Activated T-cell treated with anti-CD3 and anti-CD28 coated beads, Interleukin-2, amount 50 U/mL, for 72 hours (primary cell): ENCODE data around the gene CHMP2B. TPM values are rescaled to one million over a fixed set of nuclear protein-coding genes. Genes with fewer than 3 reads are reported as not detected.

ENCODE experiments used
- ATAC-seq, 2 donors: fragments of 150-1000 bp; cut with Tn5 transposase; replicated peaks in 1 of 2; 2 replicates each; pipeline ENCODE4 v1.10.0; 2021; ENCODE audit warnings: moderate library complexity in 2 of 2, mild to moderate bottlenecking in 1 of 2
- DNase-seq, 2 donors: peaks; one replicate each; pipeline ENCODE4 v3.0.0; 2021 to 2022; ENCODE audit warnings: mixed read lengths in 1 of 2
- H3K27ac Mint-ChIP-seq: one replicate; pipeline ENCODE4 v1.8.0; 2022; ENCODE audit warnings: mild to moderate bottlenecking, moderate library complexity, mixed read lengths
- H3K27me3 Mint-ChIP-seq: one replicate; pipeline ENCODE4 v1.8.0; 2022; ENCODE audit warnings: low read depth, mixed read lengths
- H3K36me3 Mint-ChIP-seq, 2 donors: one replicate each; pipeline ENCODE4 v1.8.0; 2022; ENCODE audit warnings: mixed read lengths in 2 of 2, mild to moderate bottlenecking in 1 of 2; ENCODE audit not compliant: insufficient read depth in 2 of 2
- H3K4me1 Mint-ChIP-seq: one replicate; pipeline ENCODE4 v1.8.0; 2022; ENCODE audit warnings: low read depth, mixed read lengths
- H3K4me3 Mint-ChIP-seq, 2 donors: one replicate each; pipeline ENCODE4 v1.8.0; 2022; ENCODE audit warnings: mild to moderate bottlenecking in 2 of 2, mixed read lengths in 2 of 2, moderate library complexity in 2 of 2
- H3K9me3 Mint-ChIP-seq, 2 donors: one replicate each; pipeline ENCODE4 v1.8.0; 2022; ENCODE audit warnings: mixed read lengths in 2 of 2
- total RNA-seq, 2 donors: library from RNA; stranded (reverse); gene quantifications; one replicate each; pipeline ENCODE4 v1.2.3, GENCODE V29; 2022

The CHMP2B gene
- total RNA-seq, 2 donors from 2014 or later = 22.5 to 25.4 TPM

GRCh38 chr3:87203809-87204208 is 23.3 kb upstream of the CHMP2B start:
- Mint-ChIP-seq H3K4me1 (no peaks in the 10 kb centered on the region), H3K4me3 (no peak overlapping the region), H3K36me3 (no peaks in the 10 kb centered on the region)

GRCh38 chr3:87206070-87206469 is 21.0 kb upstream of the CHMP2B start:
- no peaks in the 10 kb centered on the region for H3K36me3 Mint-ChIP-seq
- peaks cover 13% of the 10 kb centered on the region for H3K27me3 Mint-ChIP-seq
- H3K4me3 Mint-ChIP-seq = no peak overlapping the region
- ATAC-seq (peak; percentile 32 to 58), DNase-seq (no peak)
- H3K9me3 Mint-ChIP-seq = no peaks in the 10 kb centered on the region
- H3K27ac Mint-ChIP-seq = no peak overlapping the region
- no peaks in the 10 kb centered on the region for H3K4me1 Mint-ChIP-seq

More at GRCh38 chr3:87203809-87204208, 23.3 kb upstream of the CHMP2B start:
- no peak for DNase-seq
- ATAC-seq = no peak
- peaks cover 13% of the 10 kb centered on the region for H3K27me3 Mint-ChIP-seq
- no peak overlapping the region for H3K27ac Mint-ChIP-seq
- no peaks in the 10 kb centered on the region for H3K9me3 Mint-ChIP-seq

GRCh38 chr3:87206635-87207034 is 20.5 kb upstream of the CHMP2B start:
- no peak for ATAC-seq
- Mint-ChIP-seq H3K27me3 (peaks cover 14% of the 10 kb centered on the region), H3K4me1 (no peaks in the 10 kb centered on the region), H3K4me3 (no peak overlapping the region), H3K27ac (no peak overlapping the region), H3K36me3 (no peaks in the 10 kb centered on the region), H3K9me3 (no peaks in the 10 kb centered on the region)
- DNase-seq = no peak

- Mint-ChIP-seq H3K4me3 (no peak overlapping the region), H3K27ac (no peak overlapping the region), H3K27me3 (peaks cover 17% of the 10 kb centered on the region), H3K9me3 (no peaks in the 10 kb centered on the region), H3K4me1 (no peaks in the 10 kb centered on the region), H3K36me3 (no peaks in the 10 kb centered on the region)
- no peak for ATAC-seq
- DNase-seq = no peak
Observed at GRCh38 chr3:87207460-87207859, 19.6 kb upstream of the CHMP2B start.

- Mint-ChIP-seq H3K4me1 (no peaks in the 10 kb centered on the region), H3K4me3 (no peak overlapping the region), H3K36me3 (no peaks in the 10 kb centered on the region), H3K27me3 (peaks cover 24% of the 10 kb centered on the region), H3K9me3 (no peaks in the 10 kb centered on the region), H3K27ac (no peak overlapping the region)
- ATAC-seq (no peak), DNase-seq (no peak)
Observed at GRCh38 chr3:87209111-87209510, 18.0 kb upstream of the CHMP2B start.

GRCh38 chr3:87218560-87218959 is 8.5 kb upstream of the CHMP2B start:
- ATAC-seq (no peak), DNase-seq (no peak)
- Mint-ChIP-seq H3K27me3 (peaks cover 46% of the 10 kb centered on the region), H3K4me1 (no peaks in the 10 kb centered on the region), H3K36me3 (peaks cover 3 to 6% of the 10 kb centered on the region in 2 donors), H3K4me3 (no peak overlapping the region), H3K9me3 (peaks cover 1 to 5% of the 10 kb centered on the region in 2 donors), H3K27ac (no peak overlapping the region)

GRCh38 chr3:87219611-87220010 is 7.5 kb upstream of the CHMP2B start:
- no peak overlapping the region for H3K27ac Mint-ChIP-seq
- peaks cover 1 to 5% of the 10 kb centered on the region in 2 donors for H3K9me3 Mint-ChIP-seq
- DNase-seq = no peak
- peaks cover 46% of the 10 kb centered on the region for H3K27me3 Mint-ChIP-seq
- H3K36me3 Mint-ChIP-seq = peaks cover 3 to 6% of the 10 kb centered on the region in 2 donors
- no peaks in the 10 kb centered on the region for H3K4me1 Mint-ChIP-seq
- no peak for ATAC-seq
- H3K4me3 Mint-ChIP-seq = no peak overlapping the region

- H3K27me3 Mint-ChIP-seq = peaks cover 19% of the 10 kb centered on the region
- H3K4me3 Mint-ChIP-seq = peak overlapping the region in 1 of 2 donors; percentile 54
- DNase-seq = no peak
- H3K4me1 Mint-ChIP-seq = peaks cover 21% of the 10 kb centered on the region
- ATAC-seq = no peak
- no peak overlapping the region for H3K27ac Mint-ChIP-seq
- H3K36me3 Mint-ChIP-seq = peaks cover 7% of the 10 kb centered on the region in 2 donors
- H3K9me3 Mint-ChIP-seq = peaks cover 1 to 2% of the 10 kb centered on the region in 2 donors
Observed at GRCh38 chr3:87225659-87226058, 1.4 kb upstream of the CHMP2B start.

GRCh38 chr3:87227835-87228144 is 681 bp downstream of the CHMP2B start:
- DNase-seq = no peak
- peak; percentile 1 to 4 for ATAC-seq
- Mint-ChIP-seq H3K27ac (peak overlapping the region; percentile 98), H3K36me3 (peaks cover 6 to 9% of the 10 kb centered on the region in 2 donors), H3K4me1 (peaks cover 29% of the 10 kb centered on the region), H3K9me3 (peaks cover 1 to 2% of the 10 kb centered on the region in 2 donors), H3K4me3 (peak overlapping the region; percentile 99), H3K27me3 (peaks cover 11% of the 10 kb centered on the region)

GRCh38 chr3:87228316-87228715 is 1.2 kb downstream of the CHMP2B start:
- no peak for DNase-seq
- Mint-ChIP-seq H3K27ac (peak overlapping the region; percentile 98), H3K27me3 (peaks cover 6% of the 10 kb centered on the region), H3K9me3 (no peaks in the 10 kb centered on the region), H3K4me1 (peaks cover 33% of the 10 kb centered on the region), H3K4me3 (peak overlapping the region; percentile 99), H3K36me3 (peaks cover 1 to 7% of the 10 kb centered on the region in 2 donors)
- ATAC-seq = no peak

- peaks cover 41% of the 10 kb centered on the region for H3K4me1 Mint-ChIP-seq
- no peaks in the 10 kb centered on the region for H3K9me3 Mint-ChIP-seq
- peak overlapping the region in 1 of 2 donors; percentile 99 for H3K4me3 Mint-ChIP-seq
- ATAC-seq (no peak), DNase-seq (no peak)
- peaks cover 6% of the 10 kb centered on the region for H3K27me3 Mint-ChIP-seq
- no peak overlapping the region for H3K27ac Mint-ChIP-seq
- peaks cover 1 to 7% of the 10 kb centered on the region in 2 donors for H3K36me3 Mint-ChIP-seq
Observed at GRCh38 chr3:87229113-87229512, 2.0 kb downstream of the CHMP2B start.

GRCh38 chr3:87233805-87234204 is 6.7 kb downstream of the CHMP2B start:
- Mint-ChIP-seq H3K27ac (no peak overlapping the region), H3K4me1 (peaks cover 30% of the 10 kb centered on the region), H3K27me3 (no peaks in the 10 kb centered on the region), H3K36me3 (peaks cover 0 to 2% of the 10 kb centered on the region in 2 donors), H3K4me3 (no peak overlapping the region), H3K9me3 (no peaks in the 10 kb centered on the region)
- DNase-seq = no peak
- ATAC-seq = no peak

GRCh38 chr3:87236093-87236492 is 9.0 kb downstream of the CHMP2B start:
- no peak for DNase-seq
- Mint-ChIP-seq H3K4me3 (no peak overlapping the region), H3K9me3 (no peaks in the 10 kb centered on the region), H3K36me3 (peaks cover 0 to 2% of the 10 kb centered on the region in 2 donors), H3K4me1 (peaks cover 16% of the 10 kb centered on the region), H3K27ac (no peak overlapping the region), H3K27me3 (no peaks in the 10 kb centered on the region)
- ATAC-seq = no peak

- Mint-ChIP-seq H3K27ac (no peak overlapping the region), H3K4me3 (peak overlapping the region in 1 of 2 donors; percentile 53), H3K36me3 (peaks cover 0 to 10% of the 10 kb centered on the region in 2 donors), H3K4me1 (peaks cover 16% of the 10 kb centered on the region), H3K9me3 (no peaks in the 10 kb centered on the region), H3K27me3 (no peaks in the 10 kb centered on the region)
- ATAC-seq (peak; percentile 47 to 58), DNase-seq (no peak)
Observed at GRCh38 chr3:87246662-87247429, 19.7 kb downstream of the CHMP2B start.
